ENCODE results near the gene GJD2. TPM values are rescaled to one million over a fixed set of nuclear protein-coding genes. Genes with fewer than 3 reads are reported as not detected.
A peak's percentile ranks its signal among the peaks of the same experiment; 100 is the strongest.

GJD2 gene
- total RNA-seq, 1 donor from 2014 or later, result not detected

DNA sequence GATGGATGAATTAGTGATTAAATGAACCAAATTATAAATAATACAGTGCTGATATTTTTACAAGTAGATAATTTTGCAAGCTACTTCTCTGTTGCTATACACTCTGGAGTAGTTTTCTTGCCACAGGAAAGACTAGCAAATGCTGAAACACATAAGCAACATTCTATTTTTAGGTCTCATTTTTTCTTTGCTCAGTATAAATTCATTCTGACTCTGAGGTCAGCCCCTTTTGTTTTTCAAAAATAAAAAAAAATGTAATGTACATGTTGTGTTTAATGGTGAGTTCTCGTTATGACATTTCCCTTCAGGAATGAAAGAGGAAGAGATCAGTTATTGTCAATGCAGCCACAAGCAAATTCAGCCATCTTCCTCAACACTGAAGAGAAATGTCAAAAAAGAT, 24.9 kb downstream of the GJD2 start:
- Histone ChIP-seq H3K36me3 (ENCODE audit: control insufficient read depth, insufficient read depth, low read length) (no peaks in the 10 kb centered on the region), H3K27me3 (ENCODE audit: control insufficient read depth, insufficient read depth, low read length) (peaks cover 2% of the 10 kb centered on the region), H3K4me3 (ENCODE audit: low read depth, low read length) (no peak overlapping the region)
- DNase-seq (ENCODE audit: low read depth) (no peak), FAIRE-seq (no peak)
- TF ChIP-seq CTCF (IDR thresholded peaks at IDR 0.05; ENCODE audit: insufficient read depth, low read length, severe bottlenecking), result no peak

GRCh38 chr15:34729056-34729455, 25.7 kb downstream of the GJD2 start:
- no peak for TF ChIP-seq CTCF (IDR thresholded peaks at IDR 0.05; ENCODE audit: insufficient read depth, low read length, severe bottlenecking)
- FAIRE-seq, result no peak

DNA sequence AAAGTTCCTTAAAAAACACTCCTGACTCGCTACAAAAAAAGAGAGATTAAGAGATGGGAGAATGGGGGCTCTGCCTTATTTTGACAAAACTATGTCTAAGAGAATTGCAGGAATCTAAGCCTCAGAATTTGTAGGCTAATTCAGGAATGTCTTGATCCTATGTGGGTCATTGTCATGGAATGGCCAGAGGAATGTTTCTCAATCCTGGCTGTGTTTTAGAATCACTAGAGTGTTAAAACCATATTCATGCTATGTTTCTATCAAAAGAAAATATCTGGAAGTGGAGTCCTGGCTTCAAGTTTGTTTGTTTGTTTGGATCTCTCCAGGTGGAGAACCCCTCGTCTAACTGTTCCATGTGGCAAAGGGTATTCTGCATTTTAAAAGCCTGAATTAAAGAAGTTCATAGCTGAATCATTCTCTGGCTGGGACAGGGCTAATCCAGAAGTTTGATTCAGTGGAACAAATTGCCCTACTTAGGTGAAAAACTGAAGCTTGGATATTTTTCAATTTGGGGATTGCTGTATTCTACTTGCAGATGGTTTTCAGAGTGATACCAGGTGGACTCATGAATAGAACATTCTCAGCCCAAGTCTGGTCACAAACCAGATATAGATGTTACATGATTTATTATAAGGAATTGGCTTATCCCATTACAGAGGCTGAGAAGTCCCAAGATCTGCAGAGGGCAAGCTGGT, 28.2 kb downstream of the GJD2 start:
- Histone ChIP-seq H3K4me3 (ENCODE audit: low read depth, low read length) (no peak overlapping the region), H3K36me3 (ENCODE audit: control insufficient read depth, insufficient read depth, low read length) (no peaks in the 10 kb centered on the region), H3K27me3 (ENCODE audit: control insufficient read depth, insufficient read depth, low read length) (peaks cover 2% of the 10 kb centered on the region)
- DNase-seq (ENCODE audit: low read depth), result no peak
- FAIRE-seq, result no peak
- no peak for TF ChIP-seq CTCF (IDR thresholded peaks at IDR 0.05; ENCODE audit: insufficient read depth, low read length, severe bottlenecking)

More at GRCh38 chr15:34729056-34729455, 25.7 kb downstream of the GJD2 start:
- no peak for DNase-seq (ENCODE audit: low read depth)
- peaks cover 2% of the 10 kb centered on the region for H3K27me3 ChIP-seq (ENCODE audit: control insufficient read depth, insufficient read depth, low read length)
- no peaks in the 10 kb centered on the region for H3K36me3 ChIP-seq (ENCODE audit: control insufficient read depth, insufficient read depth, low read length)
- H3K4me3 ChIP-seq (ENCODE audit: low read depth, low read length), result no peak overlapping the region

DNA sequence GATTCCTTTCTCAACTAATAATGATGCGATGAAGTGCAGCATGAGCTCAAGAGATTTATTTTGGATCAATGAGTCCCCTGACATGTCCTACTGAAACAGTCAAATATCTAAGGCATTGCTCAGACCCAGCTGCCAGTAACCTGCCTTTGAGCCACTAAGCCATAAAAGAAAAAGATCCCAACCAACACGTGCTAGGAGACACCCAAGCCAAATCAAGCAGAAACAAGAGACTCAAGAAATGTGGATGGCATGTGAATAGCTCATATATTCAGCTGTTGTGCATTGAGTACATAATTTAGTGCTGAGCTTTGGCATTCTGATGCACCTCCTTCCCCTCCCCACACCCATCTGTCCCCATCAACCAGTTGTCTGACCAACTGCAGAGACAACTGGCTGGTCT, 29.2 kb downstream of the GJD2 start:
- DNase-seq (ENCODE audit: low read depth) (no peak), FAIRE-seq (no peak)
- TF ChIP-seq CTCF (IDR thresholded peaks at IDR 0.05; ENCODE audit: insufficient read depth, low read length, severe bottlenecking), result no peak
- Histone ChIP-seq H3K36me3 (ENCODE audit: control insufficient read depth, insufficient read depth, low read length) (no peaks in the 10 kb centered on the region), H3K27me3 (ENCODE audit: control insufficient read depth, insufficient read depth, low read length) (peaks cover 2% of the 10 kb centered on the region), H3K4me3 (ENCODE audit: low read depth, low read length) (no peak overlapping the region)

GRCh38 chr15:34724481-34724880, 30.3 kb downstream of the GJD2 start:
- Histone ChIP-seq H3K4me3 (ENCODE audit: low read depth, low read length) (no peak overlapping the region), H3K27me3 (ENCODE audit: control insufficient read depth, insufficient read depth, low read length) (peaks cover 2% of the 10 kb centered on the region), H3K36me3 (ENCODE audit: control insufficient read depth, insufficient read depth, low read length) (no peaks in the 10 kb centered on the region)
- FAIRE-seq, result no peak
- DNase-seq (ENCODE audit: low read depth), result no peak
- no peak for TF ChIP-seq CTCF (IDR thresholded peaks at IDR 0.05; ENCODE audit: insufficient read depth, low read length, severe bottlenecking)

- FAIRE-seq, result no peak
These were observed 32.4 kb downstream of the GJD2 start for GRCh38 chr15:34722439-34722836.

More at GRCh38 chr15:34722439-34722836, 32.4 kb downstream of the GJD2 start:
- no peak for TF ChIP-seq CTCF (IDR thresholded peaks at IDR 0.05; ENCODE audit: insufficient read depth, low read length, severe bottlenecking)
- peaks cover 2% of the 10 kb centered on the region for H3K27me3 ChIP-seq (ENCODE audit: control insufficient read depth, insufficient read depth, low read length)
- peak; percentile 16 for DNase-seq (ENCODE audit: low read depth)
- H3K36me3 ChIP-seq (ENCODE audit: control insufficient read depth, insufficient read depth, low read length), result no peaks in the 10 kb centered on the region
- no peak overlapping the region for H3K4me3 ChIP-seq (ENCODE audit: low read depth, low read length)
